Glutamatergic neuron (in vitro differentiated cells): ENCODE data around the gene NECAP2. TPM values are rescaled to one million over a fixed set of nuclear protein-coding genes. Genes with fewer than 3 reads are reported as not detected.

Experiments
- DNase-seq: peaks from one replicate; pipeline ENCODE4 v3.0.0; 2022
- H3K27ac Mint-ChIP-seq: one replicate; pipeline ENCODE4 v1.8.0; 2020; ENCODE audit warnings: mild to moderate bottlenecking, mixed read lengths, inconsistent platforms; ENCODE audit not compliant: unreplicated experiment
- H3K27me3 Mint-ChIP-seq: one replicate; pipeline ENCODE4 v1.8.0; 2020; ENCODE audit warnings: mild to moderate bottlenecking, moderate library complexity, mixed read lengths, inconsistent platforms; ENCODE audit not compliant: unreplicated experiment
- H3K36me3 Mint-ChIP-seq: one replicate; pipeline ENCODE4 v1.8.0; 2020; ENCODE audit warnings: mild to moderate bottlenecking, mixed read lengths, inconsistent platforms; ENCODE audit not compliant: unreplicated experiment
- H3K4me1 Mint-ChIP-seq: one replicate; pipeline ENCODE4 v1.8.0; 2020; ENCODE audit warnings: mild to moderate bottlenecking, low read depth, mixed read lengths, inconsistent platforms; ENCODE audit not compliant: unreplicated experiment
- H3K4me3 Mint-ChIP-seq: one replicate; pipeline ENCODE4 v1.8.0; 2020; ENCODE audit warnings: mild to moderate bottlenecking, mixed read lengths, inconsistent platforms; ENCODE audit not compliant: unreplicated experiment
- H3K9me3 Mint-ChIP-seq: one replicate; pipeline ENCODE4 v1.8.0; 2020; ENCODE audit warnings: mild to moderate bottlenecking, moderate library complexity, mixed read lengths, inconsistent platforms; ENCODE audit not compliant: unreplicated experiment
- CTCF ChIP-seq: fragments of 200-600 bp; sonication (generic); IDR thresholded peaks from one replicate; pipeline ENCODE4 v1.5.0; 2021; ENCODE audit not compliant: partially characterized antibody, unreplicated experiment
- total RNA-seq: library from RNA; stranded (reverse); fragmentation: NEBNext Ultra II Directional; extraction: Animal tissue kit (Norgen Biotek cat#: 25700); gene quantifications from one replicate; pipeline ENCODE4 v1.2.1, GENCODE V29; 2021; ENCODE audit not compliant: unreplicated experiment

The NECAP2 gene
- total RNA-seq, 1 donor from 2014 or later: 37.8 TPM

- DNase-seq: no peak
- Mint-ChIP-seq H3K36me3 (no peaks in the 10 kb centered on the region), H3K4me3 (peak overlapping the region; percentile 96), H3K9me3 (peaks cover 3% of the 10 kb centered on the region), H3K4me1 (peaks cover 12% of the 10 kb centered on the region), H3K27me3 (peaks cover 2% of the 10 kb centered on the region), H3K27ac (no peak overlapping the region)
- TF ChIP-seq CTCF: no peak
Observed at GRCh38 chr1:16442265-16442664, 1.7 kb downstream of the NECAP2 start.

GRCh38 chr1:16442941-16443340, 2.4 kb downstream of the NECAP2 start:
- DNase-seq: no peak
- peak overlapping the region; percentile 63 for H3K4me3 Mint-ChIP-seq
- H3K27me3 Mint-ChIP-seq: peaks cover 2% of the 10 kb centered on the region
- no peaks in the 10 kb centered on the region for H3K36me3 Mint-ChIP-seq
- H3K9me3 Mint-ChIP-seq: peaks cover 3% of the 10 kb centered on the region
- no peak for TF ChIP-seq CTCF
- H3K27ac Mint-ChIP-seq: no peak overlapping the region
- peaks cover 12% of the 10 kb centered on the region for H3K4me1 Mint-ChIP-seq

- TF ChIP-seq CTCF: no peak
- Mint-ChIP-seq H3K9me3 (peaks cover 3% of the 10 kb centered on the region), H3K27ac (no peak overlapping the region), H3K4me1 (peaks cover 12% of the 10 kb centered on the region), H3K27me3 (peaks cover 2% of the 10 kb centered on the region), H3K4me3 (no peak overlapping the region), H3K36me3 (peaks cover 7% of the 10 kb centered on the region)
- no peak for DNase-seq
Observed at GRCh38 chr1:16443975-16444770, 3.6 kb downstream of the NECAP2 start.

GRCh38 chr1:16445052-16445451, 4.5 kb downstream of the NECAP2 start:
- Mint-ChIP-seq H3K27ac (no peak overlapping the region), H3K36me3 (peaks cover 11% of the 10 kb centered on the region), H3K9me3 (peaks cover 3% of the 10 kb centered on the region), H3K4me1 (peaks cover 11% of the 10 kb centered on the region), H3K27me3 (peaks cover 2% of the 10 kb centered on the region), H3K4me3 (no peak overlapping the region)
- TF ChIP-seq CTCF: no peak
- DNase-seq: no peak

GRCh38 chr1:16446116-16446515, 5.6 kb downstream of the NECAP2 start:
- DNase-seq: no peak
- Mint-ChIP-seq H3K36me3 (peaks cover 11% of the 10 kb centered on the region), H3K4me1 (peaks cover 8% of the 10 kb centered on the region), H3K4me3 (no peak overlapping the region), H3K27me3 (peaks cover 2% of the 10 kb centered on the region), H3K27ac (no peak overlapping the region), H3K9me3 (peaks cover under 1% of the 10 kb centered on the region)
- no peak for TF ChIP-seq CTCF
